Activated naive CD8-positive, alpha-beta T cell (primary cell): Measurements from ENCODE around the gene NPB.
A peak's percentile ranks its signal among the peaks of the same experiment; 100 is the strongest.

Experiments
- H3K27ac Mint-ChIP-seq: one replicate; pipeline ENCODE4 v1.8.0; 2021; ENCODE audit warnings: mixed read lengths
- H3K27me3 Mint-ChIP-seq: one replicate; pipeline ENCODE4 v1.8.0; 2021; ENCODE audit warnings: mixed read lengths
- H3K36me3 Mint-ChIP-seq: one replicate; pipeline ENCODE4 v1.8.0; 2021; ENCODE audit warnings: mixed read lengths
- H3K4me1 Mint-ChIP-seq: one replicate; pipeline ENCODE4 v1.8.0; 2021; ENCODE audit warnings: low read depth, mixed read lengths
- H3K4me3 Mint-ChIP-seq: one replicate; pipeline ENCODE4 v1.8.0; 2021; ENCODE audit warnings: mild to moderate bottlenecking, mixed read lengths
- H3K9me3 Mint-ChIP-seq: one replicate; pipeline ENCODE4 v1.8.0; 2021; ENCODE audit warnings: low read depth, mixed read lengths

The NPB gene

GRCh38 chr17:81867170-81867990, 34.7 kb upstream of the NPB start:
- no peak overlapping the region for H3K4me3 Mint-ChIP-seq
- peaks cover 5% of the 10 kb centered on the region for H3K36me3 Mint-ChIP-seq
- no peaks in the 10 kb centered on the region for H3K27me3 Mint-ChIP-seq
- peaks cover 31% of the 10 kb centered on the region for H3K4me1 Mint-ChIP-seq
- H3K9me3 Mint-ChIP-seq, result no peaks in the 10 kb centered on the region
- H3K27ac Mint-ChIP-seq, result peak overlapping the region; percentile 58

- H3K4me3 Mint-ChIP-seq, result peak overlapping the region; percentile 60
- peaks cover 2% of the 10 kb centered on the region for H3K36me3 Mint-ChIP-seq
- H3K27ac Mint-ChIP-seq, result no peak overlapping the region
- H3K9me3 Mint-ChIP-seq, result no peaks in the 10 kb centered on the region
- peaks cover 31% of the 10 kb centered on the region for H3K4me1 Mint-ChIP-seq
- no peaks in the 10 kb centered on the region for H3K27me3 Mint-ChIP-seq
Measured at GRCh38 chr17:81867991-81868673, 33.9 kb upstream of the NPB start.

- no peaks in the 10 kb centered on the region for H3K9me3 Mint-ChIP-seq
- H3K27ac Mint-ChIP-seq, result no peak overlapping the region
- H3K27me3 Mint-ChIP-seq, result no peaks in the 10 kb centered on the region
- H3K4me3 Mint-ChIP-seq, result peak overlapping the region; percentile 91
- no peaks in the 10 kb centered on the region for H3K36me3 Mint-ChIP-seq
- H3K4me1 Mint-ChIP-seq, result peaks cover 30% of the 10 kb centered on the region
Measured at GRCh38 chr17:81868674-81869220, 33.3 kb upstream of the NPB start.

- Mint-ChIP-seq H3K27ac (peak overlapping the region; percentile 86), H3K36me3 (no peaks in the 10 kb centered on the region), H3K4me1 (peaks cover 37% of the 10 kb centered on the region), H3K27me3 (no peaks in the 10 kb centered on the region), H3K9me3 (no peaks in the 10 kb centered on the region), H3K4me3 (peak overlapping the region; percentile 91)
Measured at GRCh38 chr17:81869221-81870130, 32.6 kb upstream of the NPB start.

- peak overlapping the region; percentile 86 for H3K27ac Mint-ChIP-seq
- no peaks in the 10 kb centered on the region for H3K9me3 Mint-ChIP-seq
- H3K27me3 Mint-ChIP-seq, result no peaks in the 10 kb centered on the region
- peaks cover 39% of the 10 kb centered on the region for H3K4me1 Mint-ChIP-seq
- H3K36me3 Mint-ChIP-seq, result no peaks in the 10 kb centered on the region
- peak overlapping the region; percentile 91 for H3K4me3 Mint-ChIP-seq
Measured at GRCh38 chr17:81870131-81870980, 31.7 kb upstream of the NPB start.

- Mint-ChIP-seq H3K4me1 (peaks cover 35% of the 10 kb centered on the region), H3K27me3 (no peaks in the 10 kb centered on the region), H3K36me3 (no peaks in the 10 kb centered on the region), H3K27ac (peak within 1 kb of the TSS; percentile 94), H3K4me3 (peak within 1 kb of the TSS; percentile 91), H3K9me3 (no peaks in the 10 kb centered on the region)
Measured at GRCh38 chr17:81870981-81871386, 31.1 kb upstream of the NPB start, which contains the start of gene ARHGDIA. Gene ARHGDIA, minus strand, starts transcription at chr17:81871337. Its CDS starts 1,407 bp downstream, at chr17:81869930.

GRCh38 chr17:81871387-81872230, 30.4 kb upstream of the NPB start:
- H3K4me3 Mint-ChIP-seq, result peak overlapping the region; percentile 88
- H3K4me1 Mint-ChIP-seq, result peaks cover 35% of the 10 kb centered on the region
- no peaks in the 10 kb centered on the region for H3K27me3 Mint-ChIP-seq
- peak overlapping the region; percentile 94 for H3K27ac Mint-ChIP-seq
- no peaks in the 10 kb centered on the region for H3K36me3 Mint-ChIP-seq
- H3K9me3 Mint-ChIP-seq, result no peaks in the 10 kb centered on the region

GRCh38 chr17:81877569-81877968, 24.5 kb upstream of the NPB start:
- no peak overlapping the region for H3K4me3 Mint-ChIP-seq

GRCh38 chr17:81878294-81878693, 23.7 kb upstream of the NPB start:
- Mint-ChIP-seq H3K4me3 (no peak overlapping the region), H3K9me3 (no peaks in the 10 kb centered on the region), H3K27ac (no peak overlapping the region), H3K36me3 (no peaks in the 10 kb centered on the region), H3K4me1 (peaks cover 12% of the 10 kb centered on the region), H3K27me3 (no peaks in the 10 kb centered on the region)

More at GRCh38 chr17:81877569-81877968, 24.5 kb upstream of the NPB start:
- H3K4me1 Mint-ChIP-seq, result peaks cover 20% of the 10 kb centered on the region
- H3K9me3 Mint-ChIP-seq, result no peaks in the 10 kb centered on the region
- no peaks in the 10 kb centered on the region for H3K36me3 Mint-ChIP-seq
- H3K27ac Mint-ChIP-seq, result no peak overlapping the region
- no peaks in the 10 kb centered on the region for H3K27me3 Mint-ChIP-seq

- no peaks in the 10 kb centered on the region for H3K27me3 Mint-ChIP-seq
- H3K4me1 Mint-ChIP-seq, result peaks cover 6% of the 10 kb centered on the region
- no peaks in the 10 kb centered on the region for H3K36me3 Mint-ChIP-seq
- H3K27ac Mint-ChIP-seq, result no peak overlapping the region
- no peak overlapping the region for H3K4me3 Mint-ChIP-seq
- no peaks in the 10 kb centered on the region for H3K9me3 Mint-ChIP-seq
Measured at GRCh38 chr17:81879121-81879520, 22.9 kb upstream of the NPB start.

- Mint-ChIP-seq H3K27ac (peak overlapping the region; percentile 66), H3K9me3 (no peaks in the 10 kb centered on the region), H3K36me3 (no peaks in the 10 kb centered on the region), H3K27me3 (no peaks in the 10 kb centered on the region), H3K4me3 (no peak overlapping the region), H3K4me1 (peaks cover 15% of the 10 kb centered on the region)
Measured at GRCh38 chr17:81884520-81884919, 17.5 kb upstream of the NPB start.

- Mint-ChIP-seq H3K4me3 (no peak overlapping the region), H3K4me1 (peaks cover 15% of the 10 kb centered on the region), H3K27me3 (no peaks in the 10 kb centered on the region), H3K9me3 (no peaks in the 10 kb centered on the region), H3K27ac (no peak overlapping the region), H3K36me3 (no peaks in the 10 kb centered on the region)
Measured at GRCh38 chr17:81884968-81885367, 17.1 kb upstream of the NPB start.

- H3K4me3 Mint-ChIP-seq, result no peak overlapping the region
- no peaks in the 10 kb centered on the region for H3K36me3 Mint-ChIP-seq
- no peaks in the 10 kb centered on the region for H3K27me3 Mint-ChIP-seq
- H3K4me1 Mint-ChIP-seq, result peaks cover 19% of the 10 kb centered on the region
- H3K9me3 Mint-ChIP-seq, result no peaks in the 10 kb centered on the region
- H3K27ac Mint-ChIP-seq, result peak overlapping the region; percentile 64
Measured at GRCh38 chr17:81885454-81885853, 16.6 kb upstream of the NPB start.
